ENCODE measurements around the gene RAVER2.
"Not testable (repeated sequence)": the region's sequence is repeated elsewhere in the genome, so short reads cannot be mapped to it uniquely, and the experiment has no call there.

Gene RAVER2

GRCh38 chr1:64750092-64750491 lies 5.2 kb downstream of the RAVER2 start:
- no peak for DNase-seq

- DNase-seq, result no peak
Observed at GRCh38 chr1:64750875-64751274, 6.0 kb downstream of the RAVER2 start.

DNA sequence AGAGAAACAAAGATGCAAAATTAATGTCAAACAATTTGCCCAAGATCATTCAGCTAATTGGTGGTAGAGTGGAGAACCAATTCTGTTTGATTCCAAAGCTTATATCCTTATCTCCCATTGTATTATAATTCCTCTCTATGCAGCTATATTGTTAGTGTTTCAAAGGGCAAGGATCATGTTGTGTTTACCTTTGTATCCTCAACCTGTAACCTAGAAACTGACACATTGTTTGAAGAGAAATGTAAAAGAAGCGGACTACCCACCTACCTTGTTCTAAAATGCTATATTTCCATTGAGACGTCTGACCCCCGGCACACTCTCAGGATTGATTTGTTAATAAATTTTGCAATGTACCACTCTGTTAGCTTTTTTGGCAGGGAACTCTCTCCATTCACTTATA lies 9.3 kb downstream of the RAVER2 start:
- DNase-seq, result no peak

DNA sequence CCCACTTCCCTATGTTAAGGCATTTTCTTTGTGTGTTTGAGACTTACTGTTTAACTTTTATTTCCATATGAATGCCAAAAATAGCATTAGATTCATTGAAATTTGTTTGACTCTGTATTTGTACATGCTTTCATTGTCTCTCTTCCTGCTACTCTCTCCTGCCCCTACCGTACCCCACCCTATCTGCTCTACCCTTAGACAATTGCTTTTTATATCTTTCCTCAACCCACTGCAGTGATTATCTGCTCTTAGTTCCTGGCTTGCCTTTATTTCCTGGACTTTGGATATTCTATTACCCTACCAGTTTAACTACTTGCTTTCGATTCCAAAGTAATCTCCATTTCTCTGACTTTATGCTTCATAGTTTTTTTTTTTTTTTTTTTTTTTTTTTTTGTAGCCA lies 10.5 kb downstream of the RAVER2 start:
- DNase-seq, result no peak

DNA sequence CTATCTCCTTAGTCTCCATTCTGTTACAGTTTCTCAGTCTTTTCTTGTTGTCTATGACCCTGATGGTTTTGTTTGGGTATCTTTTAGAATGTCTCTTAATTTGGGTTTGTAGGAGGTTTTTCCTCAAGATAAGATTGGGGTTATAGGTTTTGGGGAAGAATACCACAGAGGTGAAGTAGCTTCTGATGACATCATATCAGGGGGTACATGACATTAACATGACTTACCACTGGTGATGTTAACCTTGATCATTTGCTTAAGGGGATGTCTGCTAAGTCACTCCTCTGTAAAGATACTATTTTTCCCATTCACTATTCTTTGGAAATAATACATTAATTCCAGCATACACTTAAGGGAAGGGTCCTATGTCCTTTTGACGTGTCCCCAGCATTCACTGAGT lies 11.9 kb downstream of the RAVER2 start:
- DNase-seq, result no peak

DNA sequence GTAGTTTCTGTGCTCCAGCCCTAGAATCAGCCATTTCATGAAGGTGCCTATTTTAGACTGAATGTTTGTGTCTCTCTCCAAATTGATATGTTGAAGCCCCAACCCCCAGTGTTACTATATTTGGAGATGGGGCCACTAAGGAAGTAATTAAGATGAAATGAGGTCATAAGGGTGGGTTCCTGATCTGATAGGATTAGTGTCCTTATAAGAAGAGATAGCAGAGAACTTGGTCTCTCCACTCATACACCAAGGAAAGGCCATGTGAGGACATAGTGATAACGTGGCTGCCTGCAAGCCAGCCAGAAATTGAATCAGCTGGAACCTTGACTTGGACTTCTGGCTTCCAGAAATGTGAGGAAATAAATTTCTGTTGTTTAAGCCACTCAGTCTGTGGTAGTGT lies 12.3 kb downstream of the RAVER2 start:
- DNase-seq, result no peak

GRCh38 chr1:64758233-64758632 lies 13.4 kb downstream of the RAVER2 start:
- no peak for DNase-seq

DNA sequence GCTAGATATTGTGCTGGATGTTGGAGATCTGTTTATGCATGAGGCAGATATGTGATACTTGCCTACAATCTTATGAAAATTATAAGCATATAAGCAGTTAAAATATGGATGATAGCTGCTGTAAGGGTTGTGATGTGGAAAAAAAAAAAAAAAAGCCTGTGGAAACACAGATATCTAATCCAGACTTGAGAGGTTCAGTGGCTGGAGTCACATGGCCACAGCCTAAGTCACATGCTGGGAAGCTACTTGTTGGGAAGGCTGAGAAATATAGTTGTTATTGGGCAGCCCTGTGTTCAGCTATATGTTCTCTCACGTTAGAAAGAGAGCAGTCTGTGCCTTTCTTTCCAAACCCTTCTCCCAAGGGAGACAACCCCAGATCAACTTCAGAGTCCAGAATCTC lies 15.1 kb downstream of the RAVER2 start:
- DNase-seq, result no peak

DNA sequence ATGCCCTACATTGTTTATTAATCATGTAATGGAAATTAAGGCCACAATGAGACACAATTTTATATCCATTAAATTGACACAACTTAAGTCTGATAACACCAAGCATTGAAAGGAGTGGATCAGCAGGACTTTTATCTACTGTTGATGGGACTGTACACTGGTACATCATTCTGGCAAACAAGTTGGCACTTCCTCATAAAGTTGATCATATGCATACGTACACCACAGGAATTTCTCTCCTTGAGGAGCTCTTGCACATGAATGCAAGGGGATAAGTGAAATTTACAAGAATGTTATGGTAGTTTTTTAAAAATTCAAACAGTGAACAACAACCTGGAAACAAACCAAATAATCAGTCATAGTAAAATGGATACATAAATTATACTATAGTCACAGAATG lies 20.1 kb downstream of the RAVER2 start:
- DNase-seq, result no peak

GRCh38 chr1:64765826-64766225 lies 21.0 kb downstream of the RAVER2 start:
- DNase-seq, result no peak

DNA sequence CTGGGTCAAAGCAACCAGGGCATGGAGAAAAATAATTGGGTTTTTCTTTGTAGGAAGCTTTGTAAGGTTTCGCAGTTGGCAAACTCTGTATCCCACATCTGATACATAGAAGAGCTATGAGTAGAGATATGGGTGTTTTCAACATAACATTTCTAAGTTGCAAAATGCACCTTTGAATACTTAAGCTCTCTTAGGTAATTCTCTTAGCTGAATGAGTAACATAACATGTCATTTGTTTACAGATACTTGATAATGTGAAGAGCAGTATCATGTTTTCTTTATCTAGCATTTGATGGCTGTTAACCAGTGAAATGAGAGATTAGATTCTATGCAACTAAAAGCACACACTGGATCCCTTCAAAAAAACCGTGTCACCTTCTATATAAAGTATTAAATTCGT lies 21.6 kb downstream of the RAVER2 start:
- DNase-seq, result no peak

DNA sequence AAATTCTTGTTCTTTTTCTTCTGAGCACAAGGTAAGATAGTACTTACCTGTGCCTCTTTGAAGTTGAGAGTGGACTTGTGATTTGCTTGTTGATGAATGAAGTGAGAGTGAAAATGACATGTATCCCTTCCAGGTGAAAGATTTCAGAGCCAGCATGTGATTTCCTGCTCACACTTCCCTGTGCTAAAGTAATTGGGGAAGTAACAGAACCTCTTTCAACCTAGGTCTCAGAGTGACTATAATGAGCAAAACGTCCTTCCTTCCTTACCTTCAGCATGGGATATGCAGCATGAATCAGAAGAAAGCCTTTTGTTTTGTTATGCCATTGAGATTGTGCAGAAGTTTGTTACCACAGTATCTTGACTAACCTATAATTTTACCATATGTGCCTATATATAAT lies 24.6 kb downstream of the RAVER2 start:
- DNase-seq, result no peak

GRCh38 chr1:64769971-64770370 lies 25.1 kb downstream of the RAVER2 start:
- no peak for DNase-seq

- not testable (repeated sequence) for DNase-seq
Observed at GRCh38 chr1:64773306-64773705, 28.4 kb downstream of the RAVER2 start.

- DNase-seq, result no peak
Observed at GRCh38 chr1:64775113-64775512, 30.2 kb downstream of the RAVER2 start.

DNA sequence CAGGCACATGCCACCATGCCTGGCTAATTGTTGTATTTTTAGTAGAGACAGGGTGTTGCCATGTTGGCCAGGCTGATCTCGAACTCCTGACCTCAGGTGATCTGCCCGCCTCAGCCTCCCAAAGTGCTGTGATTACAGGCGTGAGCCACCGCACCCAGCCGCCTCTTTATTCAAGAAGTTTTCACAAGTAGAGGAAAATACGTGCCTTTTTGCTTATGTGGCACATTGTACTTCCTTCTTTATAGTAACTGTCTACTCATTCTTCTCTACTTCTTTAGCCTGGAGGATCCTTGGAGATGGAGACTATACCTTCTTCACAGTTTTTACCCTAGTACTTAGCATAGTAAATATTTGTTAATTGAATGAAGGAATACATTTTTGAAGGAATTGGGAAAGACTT lies 37.2 kb downstream of the RAVER2 start:
- DNase-seq, result not testable (repeated sequence)

DNA sequence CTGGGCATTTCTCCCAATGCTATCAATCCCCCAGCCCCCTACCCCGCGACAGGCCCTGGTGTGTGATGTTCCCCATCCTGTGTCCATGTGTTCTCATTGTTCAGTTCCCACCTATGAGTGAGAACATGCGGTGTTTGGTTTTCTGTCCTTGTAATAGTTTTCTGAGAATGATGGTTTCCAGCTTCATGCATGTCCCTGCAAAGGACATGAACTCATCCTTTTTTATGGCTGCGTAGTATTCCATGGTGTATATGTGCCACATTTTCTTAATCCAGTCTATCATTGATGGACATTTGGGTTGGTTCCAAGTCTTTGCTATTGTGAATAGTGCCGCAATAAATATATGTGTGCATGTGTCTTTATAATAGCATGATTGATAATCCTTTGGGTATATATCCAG lies 38.0 kb downstream of the RAVER2 start:
- not testable (repeated sequence) for DNase-seq

DNA sequence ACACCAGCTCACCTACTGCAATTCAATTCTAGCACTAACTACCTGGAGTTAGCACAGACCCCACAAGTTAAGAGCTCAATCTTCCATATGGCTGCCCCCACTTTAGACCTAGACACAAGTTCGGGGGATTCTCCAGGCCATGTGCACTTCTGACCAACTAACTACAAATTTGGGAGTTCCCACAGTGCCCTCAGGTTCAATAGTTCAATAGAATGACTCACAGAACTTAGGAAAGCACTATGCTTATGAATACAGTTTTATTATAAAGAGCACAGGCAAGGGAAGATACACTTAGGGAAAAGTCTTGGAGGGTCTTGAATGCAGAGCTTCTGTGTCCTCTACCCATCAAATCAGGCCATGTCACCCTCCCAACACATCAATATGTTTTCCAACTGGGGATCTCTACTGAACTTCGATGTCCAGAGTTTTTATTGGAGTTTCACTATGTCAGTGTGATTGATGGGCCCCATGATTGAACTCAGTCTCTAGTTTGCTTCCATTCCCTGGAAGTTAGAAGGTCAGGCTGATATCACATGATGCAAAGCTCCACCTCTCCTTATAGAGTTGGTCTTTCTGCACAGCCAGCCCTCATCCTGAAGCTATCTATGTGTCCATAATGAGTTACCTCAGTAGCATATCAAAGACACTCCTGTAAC lies 46.1 kb downstream of the RAVER2 start:
- no peak for DNase-seq

- no peak for DNase-seq
Observed at GRCh38 chr1:64798872-64799271, 54.0 kb downstream of the RAVER2 start.

DNA sequence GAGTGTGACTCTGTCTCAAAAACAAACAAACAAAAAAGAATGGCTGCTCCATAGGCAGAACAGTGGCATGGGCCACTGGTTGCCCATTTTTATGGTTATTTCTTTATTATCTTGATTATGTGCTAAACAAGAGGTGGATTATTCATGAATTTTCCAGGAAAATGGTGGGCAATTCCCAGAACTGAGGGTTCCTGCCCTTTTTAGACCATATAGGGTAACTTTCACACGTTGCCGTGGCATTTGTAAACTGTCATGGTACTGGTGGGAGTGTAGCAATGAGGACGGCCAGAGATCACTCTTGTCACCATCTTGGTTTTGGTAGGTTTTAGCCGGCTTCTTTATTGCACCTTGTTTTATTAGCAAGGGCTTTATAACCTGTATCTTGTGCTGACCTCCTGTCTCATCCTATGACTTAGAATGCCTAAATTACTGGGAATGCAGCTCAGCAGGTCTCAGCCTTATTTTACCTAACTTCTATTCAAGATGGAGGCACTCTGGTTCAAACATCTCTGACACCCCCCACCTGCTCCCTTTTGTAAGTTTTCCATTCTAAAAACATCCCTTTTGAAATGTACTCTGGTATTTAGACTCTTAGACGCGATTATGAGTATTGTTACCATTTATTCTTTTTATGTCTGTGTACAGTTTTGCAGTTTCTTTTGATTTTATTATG lies 57.1 kb downstream of the RAVER2 start:
- DNase-seq, result no peak

DNA sequence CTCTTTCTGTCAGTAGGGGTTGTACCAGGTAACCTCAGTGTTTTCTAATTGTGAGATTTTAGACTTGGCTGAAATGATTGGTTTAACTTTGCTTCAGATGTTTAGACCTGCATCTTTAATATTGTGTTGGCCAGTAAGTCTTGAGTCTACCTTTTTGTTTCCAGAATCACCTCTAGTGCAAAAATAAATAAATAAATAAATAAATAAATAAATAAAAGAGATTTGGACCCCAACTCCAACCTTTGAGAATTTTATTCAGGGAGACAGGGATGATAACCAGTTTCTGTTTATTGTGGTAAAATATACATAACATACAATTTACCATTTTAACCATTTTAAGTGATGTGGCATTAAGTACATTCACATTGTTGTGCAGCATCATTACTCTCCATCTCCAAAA lies 64.4 kb downstream of the RAVER2 start:
- no peak for DNase-seq

GRCh38 chr1:64810001-64810400 lies 65.1 kb downstream of the RAVER2 start:
- DNase-seq, result no peak

DNA sequence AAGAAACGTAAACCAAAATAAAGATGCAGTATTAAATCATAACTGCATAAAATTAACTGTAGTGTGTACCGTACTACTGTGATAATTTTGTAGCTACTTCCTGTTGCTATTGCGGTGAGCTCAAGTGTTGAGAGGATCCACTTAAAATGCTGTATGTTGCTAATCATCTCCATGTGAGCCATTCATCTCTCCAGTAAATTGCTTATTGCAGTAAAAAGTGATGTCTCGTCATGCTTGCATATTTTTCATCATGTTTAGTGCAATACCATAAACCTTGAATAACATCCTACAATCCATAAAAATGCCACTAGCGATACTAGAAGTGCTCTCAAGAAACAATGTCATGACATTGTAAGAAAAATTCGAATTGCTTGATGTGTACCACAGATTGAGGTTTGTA lies 66.3 kb downstream of the RAVER2 start:
- no peak for DNase-seq

DNA sequence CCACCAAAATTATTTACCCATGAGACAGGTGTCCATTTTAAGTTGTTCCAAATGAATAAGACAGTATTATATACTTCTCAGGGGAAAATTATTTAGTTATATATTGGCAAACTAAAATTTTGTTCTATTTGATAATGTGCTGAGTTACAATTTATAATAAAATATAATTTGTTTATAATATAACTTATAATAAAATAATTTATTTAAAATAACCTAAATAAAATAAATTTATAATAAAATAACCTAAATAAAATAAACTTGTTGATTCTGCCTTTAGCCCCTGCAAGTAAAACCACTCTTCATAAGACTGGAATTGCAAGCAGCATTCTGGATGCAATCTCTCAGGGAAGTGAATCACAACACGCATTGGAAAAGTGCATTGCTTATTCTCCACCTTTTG lies 69.6 kb downstream of the RAVER2 start:
- DNase-seq, result no peak

GRCh38 chr1:64817364-64817763 lies 72.5 kb downstream of the RAVER2 start:
- not testable (repeated sequence) for DNase-seq

Data from CD4-positive, alpha-beta T cell treated with Interleukin-17A for 1 hour (primary cell).